GM19397 (cell line): ENCODE measurements around the gene WDR87.
"Not testable (repeated sequence)": the region's sequence is repeated elsewhere in the genome, so short reads cannot be mapped to it uniquely, and the experiment has no call there.

Experiments
- ATAC-seq: cut with Tn5 transposase; IDR thresholded peaks from one replicate; pipeline ENCODE4 v1.9.1; 2021; ENCODE audit warnings: mild to moderate bottlenecking, moderate library complexity; ENCODE audit not compliant: unreplicated experiment

WDR87 gene

GRCh38 chr19:37893845-37894575 is 12.4 kb downstream of the WDR87 start:
- ATAC-seq, result no peak

GRCh38 chr19:37886571-37886970 is 19.8 kb downstream of the WDR87 start:
- ATAC-seq, result no peak

- ATAC-seq, result no peak
These were observed 21.0 kb downstream of the WDR87 start for GRCh38 chr19:37885392-37885791.

GRCh38 chr19:37877147-37877546 is 29.2 kb downstream of the WDR87 start:
- ATAC-seq, result no peak

GRCh38 chr19:37876032-37876431 is 30.4 kb downstream of the WDR87 start:
- no peak for ATAC-seq

- ATAC-seq, result no peak
These were observed 31.6 kb downstream of the WDR87 start for GRCh38 chr19:37874784-37875183.

GRCh38 chr19:37872383-37872782 is 34.0 kb downstream of the WDR87 start:
- ATAC-seq, result no peak

- no peak for ATAC-seq
These were observed 36.5 kb downstream of the WDR87 start for GRCh38 chr19:37869766-37870340.

- ATAC-seq, result no peak
These were observed 38.6 kb downstream of the WDR87 start for GRCh38 chr19:37867831-37868230.

GRCh38 chr19:37865930-37866329 is 40.5 kb downstream of the WDR87 start:
- not testable (repeated sequence) for ATAC-seq

- ATAC-seq, result no peak
These were observed 41.9 kb downstream of the WDR87 start for GRCh38 chr19:37864501-37864900.

GRCh38 chr19:37855098-37855497 is 51.3 kb downstream of the WDR87 start:
- no peak for ATAC-seq

GRCh38 chr19:37845932-37846331 is 60.5 kb downstream of the WDR87 start:
- ATAC-seq, result no peak
